Kidney (tissue), 14 donors: ENCODE measurements around the gene NTRK1. TPM values are rescaled to one million over a fixed set of nuclear protein-coding genes. Genes with fewer than 3 reads are reported as not detected.

ENCODE experiments used
- DNase-seq, 5 donors: peaks; one replicate each; pipeline ENCODE4 v3.0.0-alpha.2; 2013 to 2020
- FAIRE-seq: peaks from 2 replicates; lab custom pipeline; 2012; peaks lifted over from hg19 to GRCh38; lab: Jason Lieb, UNC
- H3K27ac ChIP-seq, 2 donors: one replicate each; pipeline ENCODE4 v1.7.0; 2013; ENCODE audit warnings: low read depth in 2 of 2, low read length in 2 of 2, inconsistent platforms in 1 of 2
- H3K27me3 ChIP-seq: one replicate; pipeline ENCODE4 v1.7.1; 2013; ENCODE audit warnings: low read length, inconsistent platforms; ENCODE audit not compliant: control insufficient read depth, insufficient read depth
- H3K36me3 ChIP-seq, 3 donors: one replicate each; pipeline versions ENCODE4 v1.7.0 to v1.7.1; 2013; ENCODE audit warnings: low read length in 3 of 3, control low read depth in 1 of 3, inconsistent platforms in 1 of 3; ENCODE audit not compliant: insufficient read depth in 3 of 3, control insufficient read depth in 2 of 3
- H3K4me1 ChIP-seq, 3 donors: one replicate each; pipeline versions ENCODE4 v1.7.0 to v1.7.1; 2013; ENCODE audit warnings: low read length in 3 of 3, inconsistent platforms in 1 of 3, low read depth in 1 of 3; ENCODE audit not compliant: control insufficient read depth in 2 of 3, insufficient read depth in 2 of 3
- H3K4me3 ChIP-seq, 3 donors: one replicate each; pipeline versions ENCODE4 v1.7.0 to v1.8.1; 2013; ENCODE audit warnings: low read length in 3 of 3, control low read depth in 1 of 3, inconsistent platforms in 1 of 3
- H3K9ac ChIP-seq, 3 donors: one replicate each; pipeline versions ENCODE4 v1.7.0 to v1.7.1; 2013; ENCODE audit warnings: low read length in 3 of 3, control low read depth in 1 of 3, inconsistent platforms in 1 of 3
- H3K9me3 ChIP-seq, 3 donors: one replicate each; pipeline versions ENCODE4 v1.7.0 to v1.7.1; 2013; ENCODE audit warnings: low read length in 3 of 3, control low read depth in 1 of 3, inconsistent platforms in 1 of 3; ENCODE audit not compliant: control insufficient read depth in 2 of 3, insufficient read depth in 1 of 3
- CTCF ChIP-seq: IDR thresholded peaks from 3 replicates; pipeline ENCODE4 v1.5.1; 2012; ENCODE audit warnings: mild to moderate bottlenecking, moderate library complexity, borderline replicate concordance; ENCODE audit not compliant: insufficient read depth; ENCODE audit errors: extremely low read depth
- intact Hi-C: fragments of 100-400 bp; cut with DNase I; formaldehyde crosslinking; loops from one replicate; pipeline ENCODE4 v1.11.1; 2022
- polyA plus RNA-seq: library from polyadenylated mRNA; stranded (reverse); fragments of 350-450 nt; fragmentation: Illumina TruSeq; extraction: RNeasy Lipid Tissue Mini Kit (QIAGEN cat#74804); gene quantifications from one replicate; pipeline ENCODE4 v1.2.3, GENCODE V29; 2014; ENCODE audit warnings: low read depth, low replicate concordance; ENCODE audit not compliant: insufficient read depth
- total RNA-seq: library from RNA; stranded (reverse); fragmentation: NEBNext Ultra II Directional; extraction: Animal tissue kit (Norgen Biotek cat#: 25700); gene quantifications from one replicate; pipeline ENCODE4 v1.2.1, GENCODE V29; 2021
- donor health status: control.
- donor health status: control.
- donor health status: control.
- donor health status: control.
- donor health status: control.
- donor health status: DM: yes; HTN: yes; CAD: no.
- donor health status: Normal renal cell carcinoma (clear cell type).

NTRK1 gene
- total and polyA plus RNA-seq, 2 donors from 2014 or later, result 1.0 to 1.3 TPM

- Histone ChIP-seq H3K9me3 (no peaks in the 10 kb centered on the region), H3K4me3 (no peak overlapping the region), H3K27me3 (peaks cover 16% of the 10 kb centered on the region), H3K36me3 (no peaks in the 10 kb centered on the region), H3K4me1 (peaks cover 0 to 5% (median 0%) of the 10 kb centered on the region in 3 donors), H3K27ac (no peak overlapping the region), H3K9ac (no peak overlapping the region)
- no peak for FAIRE-seq
- no peak for DNase-seq
- TF ChIP-seq CTCF, result no peak
- intact Hi-C loops, result no loop called here
Measured at GRCh38 chr1:156840898-156841279, 19.8 kb upstream of the NTRK1 start.

- no peak overlapping the region for H3K4me3 ChIP-seq
- no peak overlapping the region for H3K27ac ChIP-seq
- no peak for TF ChIP-seq CTCF
- H3K4me1 ChIP-seq, result peaks cover 0 to 5% (median 0%) of the 10 kb centered on the region in 3 donors
- FAIRE-seq (no peak), DNase-seq (peak; percentile 23 to 75 (median 68))
- no peak overlapping the region for H3K9ac ChIP-seq
- no peaks in the 10 kb centered on the region for H3K36me3 ChIP-seq
- intact Hi-C loops, result no loop called here
- no peaks in the 10 kb centered on the region for H3K9me3 ChIP-seq
- H3K27me3 ChIP-seq, result peaks cover 16% of the 10 kb centered on the region
Measured at GRCh38 chr1:156841295-156841855, 19.3 kb upstream of the NTRK1 start.

GRCh38 chr1:156842618-156843300 lies 17.9 kb upstream of the NTRK1 start:
- Histone ChIP-seq H3K9ac (no peak overlapping the region), H3K27me3 (peaks cover 18% of the 10 kb centered on the region), H3K4me3 (no peak overlapping the region), H3K27ac (no peak overlapping the region), H3K9me3 (no peaks in the 10 kb centered on the region), H3K36me3 (no peaks in the 10 kb centered on the region), H3K4me1 (peaks cover 0 to 5% (median 0%) of the 10 kb centered on the region in 3 donors)
- DNase-seq (peak in 1 of 5 donors; percentile 20), FAIRE-seq (no peak)
- TF ChIP-seq CTCF, result no peak
- intact Hi-C loops, result no loop called here
